Fibroblast of villous mesenchyme (primary cell): Measurements from ENCODE around the gene ZBBX. TPM values are rescaled to one million over a fixed set of nuclear protein-coding genes. Genes with fewer than 3 reads are reported as not detected.

ENCODE experiments used
- DNase-seq: peaks from one replicate; pipeline ENCODE4 v3.0.0-alpha.2; 2010; ENCODE audit warnings: low read depth
- H3K4me3 ChIP-seq: 2 replicates; pipeline ENCODE4 v1.5.1; 2011; ENCODE audit warnings: low read depth, mild to moderate bottlenecking, low read length
- total RNA-seq: library from RNA; depleted of rRNA; stranded (reverse); fragments of >200 nt; gene quantifications from 2 replicates; pipeline ENCODE4 v1.2.3, GENCODE V29; 2012
- TF ChIP-seq, protein P1 (sequence below): IDR thresholded peaks from 2 replicates; pipeline ENCODE4 v1.5.1; 2012; ENCODE audit warnings: low read depth, mild to moderate bottlenecking, low read length; ENCODE audit not compliant: insufficient read depth

Gene ZBBX
- total RNA-seq, 1 donor, result not detected

DNA sequence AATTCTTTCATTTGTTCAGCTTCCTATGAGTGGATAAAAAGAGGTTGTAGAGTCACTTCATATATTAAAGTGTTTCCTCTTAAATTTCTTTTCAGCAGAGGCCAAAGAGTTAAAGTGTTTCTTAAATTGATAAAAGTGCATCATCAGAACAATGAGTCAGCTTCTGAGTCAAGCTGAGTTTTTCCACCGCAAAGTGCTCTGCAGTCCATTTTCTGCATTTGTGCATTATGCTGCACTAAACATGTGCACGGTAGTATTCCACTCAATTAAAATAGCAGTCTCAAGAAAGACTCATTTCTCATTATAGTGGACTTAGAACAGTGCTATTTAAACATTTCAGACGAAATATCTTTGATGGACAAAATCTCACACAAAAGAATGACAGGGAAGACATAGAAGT, 152.0 kb downstream of the ZBBX start:
- DNase-seq, result no peak
- no peak overlapping the region for H3K4me3 ChIP-seq
- TF ChIP-seq, protein P1, sequence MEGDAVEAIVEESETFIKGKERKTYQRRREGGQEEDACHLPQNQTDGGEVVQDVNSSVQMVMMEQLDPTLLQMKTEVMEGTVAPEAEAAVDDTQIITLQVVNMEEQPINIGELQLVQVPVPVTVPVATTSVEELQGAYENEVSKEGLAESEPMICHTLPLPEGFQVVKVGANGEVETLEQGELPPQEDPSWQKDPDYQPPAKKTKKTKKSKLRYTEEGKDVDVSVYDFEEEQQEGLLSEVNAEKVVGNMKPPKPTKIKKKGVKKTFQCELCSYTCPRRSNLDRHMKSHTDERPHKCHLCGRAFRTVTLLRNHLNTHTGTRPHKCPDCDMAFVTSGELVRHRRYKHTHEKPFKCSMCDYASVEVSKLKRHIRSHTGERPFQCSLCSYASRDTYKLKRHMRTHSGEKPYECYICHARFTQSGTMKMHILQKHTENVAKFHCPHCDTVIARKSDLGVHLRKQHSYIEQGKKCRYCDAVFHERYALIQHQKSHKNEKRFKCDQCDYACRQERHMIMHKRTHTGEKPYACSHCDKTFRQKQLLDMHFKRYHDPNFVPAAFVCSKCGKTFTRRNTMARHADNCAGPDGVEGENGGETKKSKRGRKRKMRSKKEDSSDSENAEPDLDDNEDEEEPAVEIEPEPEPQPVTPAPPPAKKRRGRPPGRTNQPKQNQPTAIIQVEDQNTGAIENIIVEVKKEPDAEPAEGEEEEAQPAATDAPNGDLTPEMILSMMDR, result no peak

GRCh38 chr3:167225821-167226220, 154.3 kb downstream of the ZBBX start:
- TF ChIP-seq, protein P1, result no peak
- DNase-seq, result no peak
- no peak overlapping the region for H3K4me3 ChIP-seq

GRCh38 chr3:167209011-167209410, 171.1 kb downstream of the ZBBX start:
- TF ChIP-seq, protein P1, result no peak
- DNase-seq, result no peak
- H3K4me3 ChIP-seq, result no peak overlapping the region

GRCh38 chr3:167203062-167203461, 177.0 kb downstream of the ZBBX start:
- no peak for DNase-seq
- H3K4me3 ChIP-seq, result no peak overlapping the region
- TF ChIP-seq, protein P1, result no peak

DNA sequence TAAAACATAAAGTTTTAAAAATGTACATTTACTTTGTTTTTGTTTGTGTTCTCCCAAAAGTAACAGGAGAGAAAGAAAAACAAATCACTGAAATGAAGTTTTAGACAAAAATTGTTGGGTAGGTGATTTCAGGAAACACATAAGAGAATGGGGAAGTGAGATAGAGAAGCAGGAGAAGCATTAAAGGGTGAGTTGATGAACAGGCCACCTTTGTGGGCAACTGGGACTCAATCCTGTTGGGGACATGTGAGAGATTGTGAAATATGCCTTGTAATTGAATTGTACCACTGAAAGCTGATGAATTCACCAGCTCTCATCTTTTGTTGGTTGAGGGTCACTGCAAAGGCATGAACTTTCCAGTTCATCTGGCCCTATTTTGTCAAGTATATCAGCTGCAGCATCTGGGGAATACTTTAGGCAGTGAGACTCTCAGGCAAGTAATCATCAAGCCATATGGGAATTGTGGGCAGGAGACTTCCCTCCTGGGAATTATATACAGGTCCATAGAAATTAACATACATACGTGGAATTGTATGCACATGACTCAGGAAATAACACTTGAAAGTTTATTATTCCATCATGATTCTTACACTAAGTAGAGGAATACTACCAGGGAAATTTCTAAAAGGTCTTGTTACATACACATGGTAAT, 181.0 kb downstream of the ZBBX start:
- no peak overlapping the region for H3K4me3 ChIP-seq
- TF ChIP-seq, protein P1, result no peak
- DNase-seq, result no peak

Other genes with a start within 250 kb of the ZBBX start
- gene SERPINI2, start 93.7 kb upstream of the ZBBX start, total RNA-seq, result not detected in 2 replicates